HCT116 (cell line): ENCODE results near the gene DYNC1I1. TPM values are rescaled to one million over a fixed set of nuclear protein-coding genes. Genes with fewer than 3 reads are reported as not detected.

ENCODE experiments used
- ATAC-seq: fragments of 200-7000 bp; cut with Tn5 transposase; 2 replicates; pipeline ENCODE4 v1.9.1; 2020; ENCODE audit warnings: mild to moderate bottlenecking, moderate library complexity
- BruUV-seq: library from RNA; stranded (reverse); fragments of 400-500 nt; replicated peaks from 2 replicates; lab custom pipeline; 2021; lab: Mats Ljungman, UMichigan
- CTCF ChIA-PET: fragments of 300-600 bp; sonication (Branson Sonifier 250); formaldehyde crosslinking; loops from one replicate; lab custom pipeline; 2021; ENCODE audit warnings: antibody characterized with exemption; lab: Charles Lee
- POLR2A ChIA-PET: fragments of 300-600, 350-600 bp; sonication (Branson Sonifier 250); formaldehyde crosslinking; loops from one replicate; lab custom pipeline; 2021; ENCODE audit warnings: antibody characterized with exemption; lab: Charles Lee
- RAD21 ChIA-PET, 2 experiments: fragments of 300-600 bp; sonication (Branson Sonifier 250); formaldehyde crosslinking; loops; one replicate each; lab custom pipeline; 2023; ENCODE audit warnings: low total read pairs in 2 of 2; ENCODE audit not compliant: uncharacterized antibody in 2 of 2, unreplicated experiment in 2 of 2, low non-redundant PET in 1 of 2; lab: Charles Lee
- DNase-seq: peaks from one replicate; pipeline ENCODE4 v3.0.0-alpha.2; 2010; ENCODE audit warnings: low read depth, low spot score
- H2AFZ ChIP-seq: fragments of 200-600 bp; shearing (Covaris generic), sonication (generic); 2 replicates; pipeline ENCODE4 v1.6.1; 2017; ENCODE audit warnings: low read depth, mixed run types, mixed read lengths, antibody characterized with exemption, low read length; ENCODE audit not compliant: poor library complexity, severe bottlenecking
- H3K27ac ChIP-seq: 2 replicates; pipeline ENCODE4 v1.5.1; 2012; ENCODE audit warnings: low read depth, low read length
- H3K27me3 ChIP-seq: fragments of 200-600 bp; sonication (generic); 2 replicates; pipeline ENCODE4 v1.6.1; 2016; ENCODE audit warnings: mixed run types, low read length, mixed read lengths; ENCODE audit not compliant: insufficient read depth
- H3K36me3 ChIP-seq, 2 experiments: fragments of 200-500 bp in 1 of 2; fragments of 200-600 bp in 1 of 2; sonication (Bioruptor generic) in 1 of 2; sonication (generic) in 1 of 2; 2 replicates each; pipeline versions ENCODE4 v1.5.1 to v1.6.1; 2014 to 2016; ENCODE audit warnings: low read length in 2 of 2, inconsistent platforms in 1 of 2, mixed read lengths in 1 of 2, mixed run types in 1 of 2; ENCODE audit not compliant: insufficient read depth in 2 of 2, control insufficient read depth in 1 of 2
- H3K4me1 ChIP-seq, 2 experiments: fragments of 200-600 bp in 1 of 2; sonication (generic) in 1 of 2; 2 replicates each; pipeline versions ENCODE4 v1.5.1 to v1.6.1; 2012 to 2017; ENCODE audit warnings: low read length in 2 of 2, inconsistent platforms in 1 of 2, mild to moderate bottlenecking in 1 of 2, mixed read lengths in 1 of 2, mixed run types in 1 of 2, moderate library complexity in 1 of 2; ENCODE audit not compliant: insufficient read depth in 2 of 2, control insufficient read depth in 1 of 2
- H3K4me2 ChIP-seq: fragments of 200-600 bp; sonication (generic); 2 replicates; pipeline ENCODE4 v1.6.1; 2017; ENCODE audit warnings: mixed run types, low read length, mixed read lengths
- H3K4me3 ChIP-seq, 2 experiments: fragments of 200-600 bp in 1 of 2; sonication (generic) in 1 of 2; replicated peaks in 1 of 2; 2 replicates each; pipeline ENCODE4 v1.5.1; 2011 to 2016; ENCODE audit warnings: low read length in 2 of 2, control low read depth in 1 of 2, low read depth in 1 of 2, mild to moderate bottlenecking in 1 of 2, mixed read lengths in 1 of 2, mixed run types in 1 of 2
- H3K79me2 ChIP-seq: fragments of 200-600 bp; sonication (generic); 2 replicates; pipeline ENCODE4 v1.6.1; 2017; ENCODE audit warnings: mild to moderate bottlenecking, mixed run types, low read length, moderate library complexity, mixed read lengths; ENCODE audit not compliant: insufficient read depth
- H3K9ac ChIP-seq: fragments of 200-600 bp; sonication (generic); 2 replicates; pipeline ENCODE4 v1.6.1; 2016; ENCODE audit warnings: low read length, mixed read lengths
- H3K9me2 ChIP-seq: fragments of 200-600 bp; sonication (generic), shearing (Covaris generic); 2 replicates; pipeline ENCODE4 v1.6.1; 2017; ENCODE audit warnings: mixed run types, mild to moderate bottlenecking, moderate library complexity; ENCODE audit not compliant: insufficient read depth
- H3K9me3 ChIP-seq, 2 experiments: fragments of 200-500 bp in 1 of 2; fragments of 200-600 bp in 1 of 2; sonication (Bioruptor generic) in 1 of 2; sonication (generic) in 1 of 2; 2 replicates each; pipeline ENCODE4 v1.6.1; 2014 to 2017; ENCODE audit warnings: low read length in 2 of 2, mixed read lengths in 2 of 2, inconsistent platforms in 1 of 2, low read depth in 1 of 2, mild to moderate bottlenecking in 1 of 2, mixed run types in 1 of 2, moderate library complexity in 1 of 2; ENCODE audit not compliant: control insufficient read depth in 1 of 2, insufficient read depth in 1 of 2
- H4K20me1 ChIP-seq: fragments of 200-600 bp; sonication (generic), shearing (Covaris generic); 2 replicates; pipeline ENCODE4 v1.6.1; 2017; ENCODE audit warnings: mixed run types, mild to moderate bottlenecking, moderate library complexity; ENCODE audit not compliant: insufficient read depth
- ATF3 ChIP-seq: IDR thresholded peaks from 2 replicates; pipeline ENCODE4 v1.6.1; 2012
- CEBPB ChIP-seq: IDR thresholded peaks from 2 replicates; pipeline ENCODE4 v1.6.1; 2012; ENCODE audit warnings: low read depth
- EGR1 ChIP-seq: IDR thresholded peaks from 2 replicates; pipeline ENCODE4 v1.6.1; 2012; ENCODE audit warnings: low read depth
- ELF1 ChIP-seq: IDR thresholded peaks from 2 replicates; pipeline ENCODE4 v1.6.1; 2012; ENCODE audit warnings: low read depth, borderline replicate concordance
- EZH2 ChIP-seq: fragments of 200-600 bp; sonication (generic); IDR thresholded peaks from 2 replicates; pipeline ENCODE4 v1.6.1; 2017; ENCODE audit warnings: antibody characterized with exemption, mixed run types
- FOSL1 ChIP-seq: IDR thresholded peaks from 2 replicates; pipeline ENCODE4 v1.6.1; 2012; ENCODE audit warnings: low read depth
- JUND ChIP-seq: IDR thresholded peaks from 2 replicates; pipeline ENCODE4 v1.6.1; 2012
- POLR2A ChIP-seq: IDR thresholded peaks from 2 replicates; pipeline ENCODE4 v1.7.0; 2011; ENCODE audit warnings: borderline replicate concordance; ENCODE audit not compliant: insufficient read depth, insufficient read length; ENCODE audit errors: extremely low read depth
- POLR2AphosphoS5 ChIP-seq: IDR thresholded peaks from 2 replicates; pipeline ENCODE4 v1.6.1; 2011; ENCODE audit warnings: mild to moderate bottlenecking, low read depth, low read length, moderate library complexity
- RAD21 ChIP-seq: IDR thresholded peaks from 2 replicates; pipeline ENCODE4 v1.6.1; 2012; ENCODE audit warnings: low read depth, mild to moderate bottlenecking
- SIN3A ChIP-seq: IDR thresholded peaks from 2 replicates; pipeline ENCODE4 v1.6.1; 2012; ENCODE audit warnings: low read depth
- SP1 ChIP-seq: IDR thresholded peaks from 2 replicates; pipeline ENCODE4 v1.6.1; 2012; ENCODE audit warnings: low read depth
- SRF ChIP-seq: IDR thresholded peaks from 2 replicates; pipeline ENCODE4 v1.6.1; 2012; ENCODE audit warnings: low read depth
- ZFX ChIP-seq: fragments of 450-650 bp; IDR thresholded peaks from 2 replicates; pipeline ENCODE4 v1.6.1; 2017
- intact Hi-C: fragments of 100-400 bp; cut with micrococcal nuclease; formaldehyde crosslinking; loops from 2 replicates; pipeline ENCODE4 v1.10.0; 2022
- total RNA-seq: library from RNA; stranded (reverse); gene quantifications from one replicate; pipeline ENCODE4 v1.2.1, GENCODE V29; 2021; ENCODE audit not compliant: unreplicated experiment
- TF ChIP-seq, protein P1 (sequence below): IDR thresholded peaks from 2 replicates; pipeline ENCODE4 v1.6.1; 2012
- TF ChIP-seq, protein P2 (sequence below): IDR thresholded peaks from 2 replicates; pipeline ENCODE4 v1.6.1; 2011; ENCODE audit warnings: mild to moderate bottlenecking, low read length, moderate library complexity; ENCODE audit not compliant: insufficient replicate concordance; ENCODE audit errors: extremely low read depth

Gene DYNC1I1
- total RNA-seq, 1 experiment from 2014 or later = not detected

DNA sequence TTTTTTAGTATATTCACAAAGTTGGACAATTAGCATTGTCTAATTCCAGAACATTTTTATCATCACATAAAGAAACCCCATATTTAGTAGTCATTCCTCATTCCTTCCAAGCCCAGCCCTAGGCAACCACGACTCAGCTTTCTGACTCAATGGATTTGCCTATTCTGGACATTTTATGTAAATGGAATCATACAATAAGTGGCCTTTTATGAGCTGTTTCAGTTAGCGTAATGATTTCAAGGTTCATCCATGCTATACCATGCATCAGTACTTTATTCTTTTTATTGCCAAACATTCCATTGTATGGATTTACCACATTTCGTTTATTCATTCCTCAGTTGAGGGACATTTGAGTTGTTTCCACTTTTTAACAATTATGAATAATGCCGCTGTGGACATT is 249.2 kb downstream of the DYNC1I1 start (continued):
- TF ChIP-seq, protein P1, sequence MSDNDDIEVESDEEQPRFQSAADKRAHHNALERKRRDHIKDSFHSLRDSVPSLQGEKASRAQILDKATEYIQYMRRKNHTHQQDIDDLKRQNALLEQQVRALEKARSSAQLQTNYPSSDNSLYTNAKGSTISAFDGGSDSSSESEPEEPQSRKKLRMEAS = no peak
- no peak for TF ChIP-seq ELF1
- TF ChIP-seq FOSL1 = no peak
- no peak for TF ChIP-seq CEBPB

DNA sequence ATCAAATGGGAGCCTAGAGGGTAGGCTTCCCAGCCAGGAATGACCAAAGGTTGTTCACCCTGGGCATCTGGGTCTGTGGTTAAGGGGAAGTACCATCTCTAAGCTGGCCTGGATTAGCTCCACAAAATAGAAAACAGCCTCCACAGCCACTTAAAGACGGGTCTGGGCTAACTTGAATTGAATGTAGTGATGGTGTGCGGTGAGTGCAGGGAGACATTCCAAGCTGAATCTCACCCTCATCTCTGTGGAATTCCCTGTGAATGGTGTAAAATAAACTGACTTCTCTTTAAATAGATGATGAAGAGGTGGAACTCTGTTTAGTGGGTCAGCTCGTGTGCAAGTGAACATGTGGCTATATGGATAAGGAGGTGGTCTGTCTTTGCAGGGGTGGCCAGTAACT is 251.0 kb downstream of the DYNC1I1 start:
- Histone ChIP-seq H3K79me2 (no peaks in the 10 kb centered on the region), H3K4me3 (no peak overlapping the region), H3K9ac (no peak overlapping the region), H3K36me3 (no peaks in the 10 kb centered on the region), H3K4me2 (no peak overlapping the region), H2AFZ (no peak overlapping the region), H4K20me1 (no peaks in the 10 kb centered on the region), H3K27ac (no peak overlapping the region), H3K27me3 (peaks cover 26% of the 10 kb centered on the region; the same call in 1 of the 2 replicates), H3K4me1 (no peaks in the 10 kb centered on the region), H3K9me3 (no peaks in the 10 kb centered on the region), H3K9me2 (no peaks in the 10 kb centered on the region)
- BruUV-seq = no TSS peak
- DNase-seq = no peak
- ChIA-PET POLR2A (no interaction called here), RAD21 (no interaction called here), CTCF (no interaction called here)
- TF ChIP-seq EGR1 (no peak), SRF (no peak), RAD21 (no peak), SIN3A (no peak), ATF3 (no peak), CEBPB (no peak), ZFX (no peak), POLR2AphosphoS5 (no peak), POLR2A (no peak), JUND (no peak), SP1 (no peak), EZH2 (no peak)
- TF ChIP-seq, protein P2, sequence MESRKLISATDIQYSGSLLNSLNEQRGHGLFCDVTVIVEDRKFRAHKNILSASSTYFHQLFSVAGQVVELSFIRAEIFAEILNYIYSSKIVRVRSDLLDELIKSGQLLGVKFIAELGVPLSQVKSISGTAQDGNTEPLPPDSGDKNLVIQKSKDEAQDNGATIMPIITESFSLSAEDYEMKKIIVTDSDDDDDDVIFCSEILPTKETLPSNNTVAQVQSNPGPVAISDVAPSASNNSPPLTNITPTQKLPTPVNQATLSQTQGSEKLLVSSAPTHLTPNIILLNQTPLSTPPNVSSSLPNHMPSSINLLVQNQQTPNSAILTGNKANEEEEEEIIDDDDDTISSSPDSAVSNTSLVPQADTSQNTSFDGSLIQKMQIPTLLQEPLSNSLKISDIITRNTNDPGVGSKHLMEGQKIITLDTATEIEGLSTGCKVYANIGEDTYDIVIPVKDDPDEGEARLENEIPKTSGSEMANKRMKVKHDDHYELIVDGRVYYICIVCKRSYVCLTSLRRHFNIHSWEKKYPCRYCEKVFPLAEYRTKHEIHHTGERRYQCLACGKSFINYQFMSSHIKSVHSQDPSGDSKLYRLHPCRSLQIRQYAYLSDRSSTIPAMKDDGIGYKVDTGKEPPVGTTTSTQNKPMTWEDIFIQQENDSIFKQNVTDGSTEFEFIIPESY = no peak
- intact Hi-C loops = no loop called here
- no peak for ATAC-seq
